ENCODE measurements around the gene SPCS1. TPM values are rescaled to one million over a fixed set of nuclear protein-coding genes. Genes with fewer than 3 reads are reported as not detected.

SPCS1 gene
- total RNA-seq, result 50.3 and 52.0 TPM in 2 replicates

GRCh38 chr3:52705688-52706686, at the start of gene SPCS1, which contains the start of gene GLT8D1:
Gene SPCS1 (plus strand): TSS chr3:52706106. CDS start chr3:52706247, 141 bp downstream.
Gene GLT8D1 (minus strand): TSS chr3:52705791. CDS start chr3:52700460, 5,331 bp downstream.

GRCh38 chr3:52685709-52686691, 19.9 kb upstream of the SPCS1 start, which contains the start of the genes GNL3 and PBRM1:
Gene GNL3 (plus strand): TSS chr3:52686032. CDS start chr3:52686093, 61 bp downstream.
Gene PBRM1 (minus strand): TSS chr3:52685913.

Other genes starting within 250 kb of the SPCS1 start
- 189 and 191 TPM in 2 replicates for gene STAB1, start 210.8 kb upstream of the SPCS1 start, total RNA-seq
- gene NT5DC2, start 172.2 kb upstream of the SPCS1 start, total RNA-seq, result 23.9 and 95.8 TPM in 2 replicates
- gene UQCC5, start 169.5 kb upstream of the SPCS1 start, total RNA-seq, result 2.6 and 23.6 TPM in 2 replicates
- 58.5 and 83.1 TPM in 2 replicates for gene PBRM1, start 20.2 kb upstream of the SPCS1 start, total RNA-seq
- 206 and 216 TPM in 2 replicates for gene GNL3, start 20.1 kb upstream of the SPCS1 start, total RNA-seq
- gene GLT8D1, start 315 bp upstream of the SPCS1 start, total RNA-seq, result 85.4 and 90.9 TPM in 2 replicates
- gene NEK4, start 64.8 kb downstream of the SPCS1 start, total RNA-seq, result 13.3 and 22.6 TPM in 2 replicates
- gene ITIH1, start 71.5 kb downstream of the SPCS1 start, total RNA-seq, result not detected in 2 replicates
- gene ITIH3, start 88.7 kb downstream of the SPCS1 start, total RNA-seq, result not detected in 2 replicates
- 0.76 TPM in 1 of 2 replicates, not detected in the other for gene ITIH4, start 124.6 kb downstream of the SPCS1 start, total RNA-seq
- gene MUSTN1, start 128.9 kb downstream of the SPCS1 start, total RNA-seq, result not detected in 2 replicates
- gene STIMATE, start 191.4 kb downstream of the SPCS1 start, total RNA-seq, result 9.1 and 13.2 TPM in 2 replicates